ENCODE data around the gene SLC44A3.

- TF ChIP-seq CTCF (IDR thresholded peaks at IDR 0.05), result no peak
- TF ChIP-seq POLR2A (IDR thresholded peaks at IDR 0.05), result no peak
- no peak for TF ChIP-seq EP300 (IDR thresholded peaks at IDR 0.05)
Observed at GRCh38 chr1:94906382-94906781, 86.2 kb downstream of the SLC44A3 start.

All from ovary (tissue), 3 donors.